Transverse colon (tissue), 4 donors: ENCODE measurements around the gene CFLAR. TPM values are rescaled to one million over a fixed set of nuclear protein-coding genes. Genes with fewer than 3 reads are reported as not detected.
A peak's percentile ranks its signal among the peaks of the same experiment; 100 is the strongest.

Experiments used
- DNase-seq: peaks from one replicate; pipeline ENCODE4 v3.0.0-alpha.2; 2019
- H3K27ac ChIP-seq, 4 donors: fragments of 200-600 bp; sonication (generic); 2 replicates each; pipeline ENCODE4 v1.5.1; 2016 to 2018; ENCODE audit warnings: inconsistent platforms in 4 of 4
- H3K27me3 ChIP-seq: fragments of 200-600 bp; sonication (generic); 2 replicates; pipeline ENCODE4 v1.5.1; 2017; ENCODE audit warnings: inconsistent platforms
- H3K36me3 ChIP-seq, 4 donors: fragments of 200-600 bp; sonication (generic); 2 replicates each; pipeline ENCODE4 v1.5.1; 2017 to 2019; ENCODE audit warnings: inconsistent platforms in 4 of 4
- H3K4me1 ChIP-seq, 4 donors: fragments of 200-600 bp; sonication (generic); 2 replicates each; pipeline ENCODE4 v1.5.1; 2017 to 2020; ENCODE audit warnings: inconsistent platforms in 4 of 4
- H3K4me3 ChIP-seq, 4 donors: fragments of 200-600 bp; sonication (generic); 1 replicate in 1 of 4; 2 replicates in 3 of 4; pipeline versions ENCODE4 v1.5.1 to v1.6.1; 2017 to 2019; ENCODE audit warnings: inconsistent platforms in 4 of 4
- H3K9me3 ChIP-seq, 2 donors: fragments of 200-600 bp; sonication (generic); 2 replicates each; pipeline ENCODE4 v1.5.1; 2017 to 2019; ENCODE audit warnings: inconsistent platforms in 2 of 2
- CTCF ChIP-seq, 5 experiments: fragments of 200-600 bp in 3 of 5; fragments of 450-650 bp in 2 of 5; sonication (generic) in 3 of 5; IDR thresholded peaks; 1 replicate in 2 of 5; 2 replicates in 3 of 5; pipeline ENCODE4 v1.5.1; 2016 to 2017; ENCODE audit warnings: antibody characterized with exemption in 5 of 5, inconsistent platforms in 3 of 5, mild to moderate bottlenecking in 2 of 5, moderate library complexity in 1 of 5
- EP300 ChIP-seq: sonication (generic); formaldehyde crosslinking; IDR thresholded peaks from one replicate; pipeline ENCODE4 v1.6.1; 2017; ENCODE audit warnings: antibody characterized with exemption, low read depth
- POLR2A ChIP-seq: fragments of 450-650 bp; IDR thresholded peaks from one replicate; pipeline ENCODE4 v1.6.1; 2016; ENCODE audit warnings: antibody characterized with exemption, mild to moderate bottlenecking, moderate library complexity
- POLR2AphosphoS5 ChIP-seq, 3 donors: sonication (generic); formaldehyde crosslinking; IDR thresholded peaks; one replicate each; pipeline ENCODE4 v1.6.1; 2016; ENCODE audit warnings: antibody characterized with exemption in 3 of 3
- WGBS, 2 donors: methylation state at CpG; one replicate each; pipeline ENCODE4 v1.1.5; 2018; ENCODE audit warnings: low coverage in 1 of 2; 5-methylcytosine and 5-hydroxymethylcytosine counted together
- in situ Hi-C, 4 donors: fragments of 200-750 bp; cut with MboI; loops; one replicate each; pipeline versions ENCODE4 v1.15.0 to v1.15.1; 2017; ENCODE audit warnings: low sequenced_read_pairs in 3 of 4, low pct_ligation_motif_present in 1 of 4, low pct_unique_long_range_greater_than_20kb in 1 of 4
- intact Hi-C: fragments of 100-400 bp; cut with DNase I; formaldehyde crosslinking; loops from one replicate; pipeline ENCODE4 v1.15.1; 2023; ENCODE audit warnings: low total_unique reads
- small RNA-seq, 4 donors: library from RNA; depleted of rRNA; stranded (forward); fragments of <200 nt; gene quantifications; one replicate each; pipeline ENCODE3, GENCODE V24; 2016
- total RNA-seq, 4 donors: library from RNA; depleted of rRNA; stranded (reverse); fragments of >200 nt; gene quantifications; one replicate each; pipeline ENCODE4 v1.1.0, GENCODE V29; 2016

The CFLAR gene
- total RNA-seq, 4 donors from 2014 or later, result 148 to 449 (median 323) TPM

DNA sequence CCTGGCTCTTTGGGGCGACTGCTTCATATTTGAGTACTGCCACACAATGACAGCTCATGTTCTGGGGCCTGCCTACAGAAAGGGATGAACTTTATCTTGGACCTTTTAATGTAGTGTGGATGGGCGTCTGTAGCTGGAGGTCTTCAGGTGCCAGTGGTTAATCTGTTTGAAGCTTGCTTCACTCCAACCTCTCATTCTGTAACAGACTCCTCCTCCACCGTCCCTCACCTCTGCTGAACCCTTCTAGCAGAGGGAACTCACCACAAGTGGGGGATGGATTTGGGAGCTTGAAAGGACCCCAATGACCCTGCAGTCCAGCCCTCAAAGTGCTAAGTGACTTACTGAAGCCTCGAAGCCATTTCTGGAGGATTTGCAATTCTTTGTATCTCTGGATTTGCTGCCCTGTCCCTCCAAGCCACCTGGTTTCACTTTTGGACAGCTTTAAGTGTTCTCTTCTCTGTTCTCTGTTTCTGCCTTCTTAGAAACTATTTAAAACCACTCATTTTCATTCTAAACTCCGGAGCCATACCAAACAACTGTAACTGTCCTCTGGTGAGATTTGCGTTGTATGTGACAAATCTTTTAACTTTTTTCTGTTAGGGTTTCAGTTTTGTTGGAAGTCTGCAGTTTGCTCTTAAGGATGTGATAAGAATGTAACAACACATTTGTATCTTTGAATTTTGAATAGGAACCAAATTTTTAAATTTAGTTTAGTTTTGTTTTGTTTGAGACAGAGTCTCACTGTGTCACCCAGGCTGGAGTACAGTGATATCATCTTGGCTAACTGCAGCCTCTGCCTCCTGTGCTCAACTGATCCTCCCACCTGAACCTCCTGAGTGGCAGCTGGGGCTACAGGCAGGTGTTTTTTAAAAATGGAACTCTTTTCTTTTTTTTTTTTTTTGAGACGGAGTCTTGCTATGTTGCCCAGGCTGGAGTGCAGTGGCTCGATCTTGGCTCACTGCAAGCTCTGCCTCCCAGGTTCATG is 107.4 kb downstream of the CFLAR start:
- no peaks in the 10 kb centered on the region for H3K27me3 ChIP-seq
- TF ChIP-seq EP300 (no peak), CTCF (IDR thresholded peaks at IDR 0.05) (no peak), POLR2A (no peak), POLR2AphosphoS5 (IDR thresholded peaks at IDR 0.05) (no peak)
- intact Hi-C loops (no loop called here), in situ Hi-C loops (no loop called here)
- H3K4me1 ChIP-seq, result peaks cover 0 to 48% (median 23%) of the 10 kb centered on the region in 4 donors
- 72 to 78% methylated on average over 8 of the region's 8 CpGs for WGBS, 2 donors
- no peak for DNase-seq
- peak overlapping the region in 1 of 4 donors; percentile 57 for H3K27ac ChIP-seq
- H3K36me3 ChIP-seq, result no peaks in the 10 kb centered on the region
- H3K4me3 ChIP-seq, result no peak overlapping the region
- no peaks in the 10 kb centered on the region for H3K9me3 ChIP-seq

Small RNAs within 50 kb of the gene (small RNA-seq; reads per million reads assigned to genes)
- gene AC007283.2 (0 reads per million in 4 donors), gene MTND4LP13 (0 reads per million in 4 donors), gene RNU6-1206P (0 reads per million in 4 donors), gene RNU7-45P (0 reads per million in 4 donors)

Other genes with a start within 250 kb of the CFLAR start
- gene PPIL3, start 227.1 kb upstream of the CFLAR start, total RNA-seq, result 10 to 100 TPM; 16.8 to 18.4 (median 17.7) TPM
- gene NIF3L1, start 226.8 kb upstream of the CFLAR start, total RNA-seq, result 10 to 100 TPM; 14.5 to 26.6 (median 21.5) TPM
- gene ORC2, start 152.5 kb upstream of the CFLAR start, total RNA-seq, result 10 to 100 TPM; 15.1 to 30.5 (median 20.8) TPM
- gene HYCC2, start 44.5 kb upstream of the CFLAR start, total RNA-seq, result 100 to 1,000 TPM in 1 of 4 donors, 10 to 100 TPM in 3; 23.9 to 104 (median 35.8) TPM
- 100 to 1,000 TPM in 1 of 4 donors, 10 to 100 TPM in 1, 1 to 10 TPM in 2; 2.2 to 111 (median 44.9) TPM for gene NDUFB3, start 44.2 kb upstream of the CFLAR start, total RNA-seq
- 10 to 100 TPM in 3 of 4 donors, 1 to 10 TPM in 1; 4.8 to 68.4 (median 38.1) TPM for gene CASP10, start 67.0 kb downstream of the CFLAR start, total RNA-seq
- 10 to 100 TPM; 27.6 to 55.7 (median 40.5) TPM for gene CASP8, start 144.4 kb downstream of the CFLAR start, total RNA-seq
- 1 to 10 TPM in 3 of 4 donors, not detected in 1; 1.6 to 5.2 (median 4.3) TPM for gene FLACC1, start 241.2 kb downstream of the CFLAR start, total RNA-seq